NK-92 (cell line): Measurements from ENCODE around the gene PTPRG.

ENCODE experiments used
- DNase-seq: peaks from one replicate; lab custom pipeline; 2025; ENCODE audit not compliant: unreplicated experiment; lab: John Stamatoyannopoulos, UW

Gene PTPRG

DNA sequence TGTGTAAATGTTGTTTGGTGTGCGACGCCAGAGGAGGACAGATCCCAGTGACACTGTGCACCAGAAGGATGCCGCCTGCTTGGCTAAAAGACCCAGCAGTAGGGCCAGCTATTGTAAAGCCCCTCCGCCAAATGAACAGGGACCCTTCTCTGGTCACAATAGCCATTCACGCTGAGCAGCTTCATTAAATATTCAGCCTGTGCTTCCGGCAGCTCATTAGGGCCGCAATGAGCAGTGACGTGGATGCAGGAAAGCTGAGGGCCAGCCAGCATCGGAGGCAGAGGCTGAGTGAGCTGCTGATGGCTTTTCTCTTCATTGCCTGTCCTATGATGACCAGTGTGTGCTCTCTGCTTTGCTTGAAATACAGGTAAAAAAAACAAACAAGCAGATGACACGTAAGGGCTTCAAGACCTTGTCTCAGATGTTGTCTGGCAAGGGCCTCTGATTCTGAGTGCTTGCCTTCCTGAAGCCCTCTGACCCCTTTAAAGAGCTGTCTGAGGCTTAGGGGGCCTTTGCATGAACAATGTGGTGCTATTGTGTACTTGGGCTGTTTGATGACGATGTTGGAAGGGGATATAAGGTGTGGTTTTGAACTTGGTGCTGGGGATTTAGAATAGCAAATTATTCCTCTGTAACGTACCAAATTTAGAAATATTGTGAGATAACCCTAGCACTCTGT is 681.6 kb downstream of the PTPRG start:
- no peak for DNase-seq

DNA sequence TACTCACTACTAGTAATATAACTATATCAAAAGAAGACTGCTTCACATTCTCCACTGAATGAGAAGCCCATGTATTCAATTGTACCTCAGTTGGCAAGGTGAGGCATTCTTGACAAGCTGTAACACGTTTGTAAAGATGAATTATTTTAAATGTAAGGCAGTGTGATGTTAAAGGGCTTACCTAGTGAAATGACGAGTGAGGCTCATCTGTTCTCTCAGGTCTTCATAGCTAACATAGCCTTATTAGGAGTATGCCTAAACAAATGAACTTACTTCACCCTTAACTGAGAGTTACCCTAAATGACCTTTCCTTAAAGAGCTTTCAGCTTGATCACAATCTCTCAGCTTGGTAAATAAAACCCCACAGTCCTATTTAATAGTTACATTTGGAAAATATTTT is 684.7 kb downstream of the PTPRG start:
- no peak for DNase-seq

DNA sequence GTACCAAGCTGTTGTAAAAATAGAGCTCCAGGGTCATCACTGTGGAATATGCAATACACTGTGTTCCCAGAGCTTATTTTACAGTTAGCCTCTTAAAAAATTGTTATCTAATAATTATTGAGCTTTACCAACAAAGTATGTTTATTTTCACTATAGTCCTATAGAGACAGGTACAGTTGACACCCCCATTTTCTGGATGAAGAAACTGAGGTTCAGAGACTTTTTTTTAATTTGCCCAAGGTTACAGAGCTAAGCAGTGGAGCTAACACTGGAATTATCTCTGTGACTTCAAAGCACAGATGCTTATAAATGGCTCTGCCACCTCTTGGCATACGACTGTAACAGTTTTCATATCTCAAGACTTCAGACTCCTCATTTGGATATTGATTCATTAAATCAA is 685.6 kb downstream of the PTPRG start:
- DNase-seq, result no peak

DNA sequence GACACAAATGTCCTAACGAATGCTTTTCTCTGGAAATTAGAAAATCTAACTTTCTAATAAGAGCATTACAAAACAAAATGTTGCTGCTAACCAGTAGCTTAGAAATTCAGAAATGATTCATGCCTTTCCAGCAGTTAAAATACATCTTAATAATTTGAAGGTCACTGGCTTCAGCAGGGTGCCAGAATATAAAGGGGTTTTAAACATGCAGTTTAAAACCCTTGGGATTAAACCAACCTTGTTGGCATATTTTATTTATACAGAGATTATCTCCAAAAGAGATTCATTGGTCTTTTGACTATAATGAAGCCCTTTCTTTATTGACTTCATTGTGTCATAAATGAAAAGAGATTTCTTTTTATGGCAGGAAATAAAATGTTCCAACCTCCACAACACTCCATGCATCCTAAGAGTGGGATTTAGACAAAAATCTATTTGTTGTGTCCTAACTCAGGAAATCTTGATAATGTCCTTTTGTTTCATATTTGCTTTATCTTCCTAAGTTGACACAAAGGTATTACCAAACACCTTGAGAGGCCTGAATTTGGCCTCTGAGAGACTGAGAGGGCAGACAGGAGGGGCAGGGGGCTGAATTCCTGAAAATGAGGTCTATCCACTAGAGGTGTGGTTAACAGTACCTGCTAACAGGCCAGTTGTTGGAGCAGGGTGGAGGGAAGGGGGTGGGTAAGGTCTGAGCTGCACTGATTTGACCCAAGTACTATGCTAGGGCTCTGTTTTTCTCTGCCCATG is 687.5 kb downstream of the PTPRG start:
- DNase-seq, result no peak

DNA sequence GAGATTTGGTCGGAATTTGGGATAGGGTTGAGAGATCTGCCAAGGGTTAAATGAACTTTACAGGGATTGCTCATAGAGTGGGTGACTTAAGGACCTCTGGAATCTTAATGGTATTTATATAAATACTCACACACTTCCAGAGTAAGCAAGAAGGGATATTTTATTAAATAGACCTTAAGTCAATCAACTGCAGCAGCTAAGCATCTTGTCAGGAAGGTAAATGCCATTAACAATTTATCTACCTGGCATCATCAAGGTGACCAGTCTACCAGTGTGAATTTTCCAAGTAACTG is 688.1 kb downstream of the PTPRG start:
- DNase-seq, result no peak

DNA sequence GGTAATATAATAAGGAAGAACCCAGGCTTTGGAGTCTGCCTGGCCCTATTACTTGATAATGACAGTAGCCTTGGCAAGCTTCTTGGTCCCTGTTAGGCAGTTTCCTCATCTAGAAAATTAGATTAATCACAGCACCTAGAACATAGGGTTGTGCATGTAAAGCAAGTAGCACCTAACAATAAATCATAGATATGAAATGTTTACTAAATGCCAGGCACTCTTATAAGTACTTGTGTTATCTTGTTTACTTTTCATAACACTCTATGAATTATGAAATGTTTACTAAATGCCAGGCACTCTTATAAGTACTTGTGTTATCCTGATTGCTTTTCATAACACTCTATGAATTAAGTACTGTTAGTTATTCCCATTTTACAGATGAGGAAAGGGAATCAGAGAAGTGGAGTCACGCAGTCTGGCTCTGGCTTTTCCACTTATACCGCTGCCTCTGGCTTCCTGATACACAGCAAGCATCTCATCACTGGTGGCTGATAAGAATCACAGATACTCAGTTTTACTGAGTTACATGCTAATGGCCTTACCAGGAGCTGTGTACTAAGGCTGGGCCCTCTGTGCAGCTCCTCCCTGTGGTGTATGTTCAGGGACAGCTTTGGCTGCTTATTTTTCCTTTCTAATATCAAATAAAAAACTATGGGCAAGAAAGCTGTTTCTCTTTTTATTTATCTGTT is 688.6 kb downstream of the PTPRG start:
- DNase-seq, result no peak

DNA sequence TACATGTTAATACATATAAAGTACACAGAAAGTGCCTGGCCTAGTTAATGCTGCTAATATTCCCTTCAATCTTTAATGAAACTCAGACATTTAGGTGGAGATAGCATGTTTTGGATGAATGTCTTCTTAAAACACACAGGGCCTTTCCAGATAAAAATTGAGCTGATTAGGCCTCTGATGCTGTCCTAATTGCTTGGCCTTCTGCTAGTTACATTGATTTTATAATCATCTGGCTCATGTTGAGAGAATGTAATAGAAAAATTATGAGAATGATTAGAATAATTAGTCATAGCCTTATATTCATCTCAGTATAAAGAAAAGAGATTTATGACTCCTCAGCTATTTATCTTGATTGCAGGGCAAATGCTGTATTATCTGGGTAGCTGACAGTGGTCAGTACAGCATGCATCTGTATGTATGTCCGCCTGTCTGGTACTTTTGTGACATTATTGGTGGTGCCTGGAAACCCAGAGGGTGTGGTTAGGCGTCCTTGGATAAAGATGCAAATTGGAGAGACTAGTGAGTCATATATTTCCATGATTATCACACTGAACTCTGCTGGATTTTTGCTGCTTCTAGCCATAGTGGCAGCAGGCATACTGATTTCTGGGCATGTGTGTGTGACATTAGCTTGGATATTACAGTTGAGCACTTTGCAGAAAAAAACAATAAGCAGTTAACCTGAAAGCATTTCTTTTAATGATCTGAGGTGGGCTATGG is 691.2 kb downstream of the PTPRG start:
- no peak for DNase-seq

DNA sequence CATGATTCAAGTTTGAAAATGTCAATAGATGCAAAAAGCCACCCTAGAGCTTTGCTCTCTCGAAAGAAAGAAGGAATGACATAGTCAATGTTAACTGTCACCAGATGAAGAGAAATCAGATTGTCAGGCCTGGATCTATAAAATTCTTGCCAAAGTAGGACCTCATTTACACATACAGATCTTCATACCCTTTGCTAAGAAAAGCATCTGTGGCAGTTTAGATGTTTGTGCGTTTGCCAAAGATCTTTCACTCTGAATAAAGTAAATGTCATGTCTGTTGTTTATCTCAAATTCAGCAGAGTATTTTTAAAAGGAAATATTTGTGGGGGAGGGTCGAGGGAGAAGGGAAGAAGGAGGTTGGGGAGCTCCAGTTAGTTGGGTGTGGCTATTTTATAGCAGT is 692.6 kb downstream of the PTPRG start:
- DNase-seq, result no peak

DNA sequence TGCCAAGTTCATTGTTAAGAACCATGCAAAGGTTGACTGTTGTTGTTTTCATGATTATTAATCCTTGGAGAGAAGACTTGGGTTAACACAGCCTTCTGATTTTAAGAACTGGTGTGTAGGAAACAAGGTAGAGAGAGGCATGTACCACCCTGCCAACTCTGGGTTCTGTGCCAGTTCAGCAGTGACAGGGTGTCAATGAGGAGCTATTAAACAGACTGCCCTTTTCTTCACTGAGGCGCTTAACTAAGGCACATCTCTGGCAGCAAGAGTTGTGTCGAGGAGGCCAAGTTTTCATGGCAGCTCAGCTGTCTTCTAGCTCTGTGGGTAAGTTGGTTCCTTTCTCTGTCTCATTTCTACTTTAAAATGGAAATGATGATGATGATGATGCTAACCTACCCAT is 694.4 kb downstream of the PTPRG start:
- no peak for DNase-seq

DNA sequence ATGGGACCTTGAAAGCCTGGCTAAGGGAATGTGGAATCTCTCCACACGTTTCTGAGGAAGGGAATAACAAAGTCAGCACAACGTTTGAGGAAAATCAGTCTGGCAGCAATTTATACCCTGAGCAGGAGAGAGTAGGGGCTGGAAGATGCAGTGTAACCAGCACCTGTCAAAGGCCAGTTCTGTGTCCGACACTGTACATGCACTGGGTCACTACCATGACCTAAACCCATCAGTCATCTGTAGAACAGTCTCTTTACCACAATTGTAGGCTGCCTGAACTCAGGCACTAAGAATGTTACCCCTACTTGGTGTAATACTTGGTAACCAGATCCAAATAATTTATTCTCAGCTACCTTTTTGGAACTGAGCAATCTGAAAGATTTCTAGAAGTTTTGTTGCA is 698.6 kb downstream of the PTPRG start:
- no peak for DNase-seq

DNA sequence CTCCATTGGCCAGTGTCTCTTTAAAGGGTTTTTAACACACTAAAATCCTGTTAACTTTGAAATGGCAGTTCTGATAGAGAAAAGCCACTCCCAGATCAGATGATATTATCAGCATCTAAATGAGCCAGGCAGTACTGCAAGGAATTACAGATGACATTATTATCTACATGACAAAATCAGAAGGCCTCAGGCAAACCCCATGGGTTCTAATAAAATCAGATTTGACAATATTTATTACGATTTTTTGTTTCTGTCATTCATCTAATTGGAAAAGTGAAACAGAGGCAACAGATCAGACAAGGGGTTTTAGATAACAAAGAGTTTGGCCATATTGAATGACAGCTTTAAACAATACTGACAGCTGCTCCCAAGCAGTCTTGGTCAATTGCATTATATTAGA is 699.3 kb downstream of the PTPRG start:
- DNase-seq, result no peak

DNA sequence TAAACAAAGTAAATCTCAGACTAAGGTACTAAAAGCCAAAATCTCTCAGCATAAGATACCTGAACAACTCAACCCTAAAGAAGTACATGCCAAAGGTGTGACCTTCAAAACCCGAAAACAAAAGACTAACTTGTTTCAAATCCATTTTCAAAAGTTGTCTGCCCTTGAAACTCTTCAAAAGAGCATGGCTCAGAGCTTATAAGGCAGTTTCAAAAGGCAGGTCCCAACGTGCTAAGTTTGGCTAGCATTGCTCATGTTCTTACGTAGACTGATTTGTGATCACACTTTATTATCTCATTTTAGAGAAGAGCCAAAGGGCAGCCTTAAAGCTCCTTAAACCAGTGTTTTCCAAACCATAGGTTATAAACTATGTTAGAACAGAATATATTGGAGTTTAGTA is 699.8 kb downstream of the PTPRG start:
- no peak for DNase-seq

DNA sequence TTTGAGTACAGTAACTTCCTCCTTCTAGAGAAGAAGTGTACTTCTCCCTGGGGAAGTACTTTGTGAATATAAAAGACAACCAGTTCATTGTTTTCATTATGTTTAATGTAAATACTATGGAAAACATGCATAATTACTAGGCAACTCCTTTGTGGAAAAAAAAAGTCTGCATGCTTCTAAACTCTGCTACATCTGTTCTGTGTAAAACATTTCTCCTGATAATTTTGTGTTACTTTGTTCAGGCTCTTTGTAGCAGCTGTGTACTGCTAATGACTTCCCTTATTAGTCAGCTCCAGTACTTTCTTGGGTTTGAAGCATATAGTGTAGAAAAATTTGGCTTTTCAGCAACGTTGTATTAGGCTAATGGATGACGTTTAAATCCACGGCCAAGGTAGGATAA is 700.4 kb downstream of the PTPRG start:
- no peak for DNase-seq

DNA sequence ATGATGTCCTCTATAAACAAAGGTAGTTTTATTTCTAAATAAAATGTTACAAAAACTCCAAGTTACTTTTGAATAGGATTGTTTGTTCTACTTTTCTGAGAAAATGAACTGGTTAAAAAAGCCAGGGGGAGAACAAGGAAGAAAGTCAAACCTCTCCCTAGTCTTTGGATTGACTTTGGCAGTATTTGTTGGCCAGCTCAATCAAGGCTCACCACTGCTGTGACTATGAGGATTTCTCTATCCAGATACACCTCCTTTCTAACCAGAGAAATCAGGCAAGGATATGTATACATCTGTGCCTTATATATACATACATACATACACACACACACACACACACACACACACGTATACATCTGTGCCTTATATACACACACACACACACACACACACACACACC is 704.2 kb downstream of the PTPRG start:
- no peak for DNase-seq

DNA sequence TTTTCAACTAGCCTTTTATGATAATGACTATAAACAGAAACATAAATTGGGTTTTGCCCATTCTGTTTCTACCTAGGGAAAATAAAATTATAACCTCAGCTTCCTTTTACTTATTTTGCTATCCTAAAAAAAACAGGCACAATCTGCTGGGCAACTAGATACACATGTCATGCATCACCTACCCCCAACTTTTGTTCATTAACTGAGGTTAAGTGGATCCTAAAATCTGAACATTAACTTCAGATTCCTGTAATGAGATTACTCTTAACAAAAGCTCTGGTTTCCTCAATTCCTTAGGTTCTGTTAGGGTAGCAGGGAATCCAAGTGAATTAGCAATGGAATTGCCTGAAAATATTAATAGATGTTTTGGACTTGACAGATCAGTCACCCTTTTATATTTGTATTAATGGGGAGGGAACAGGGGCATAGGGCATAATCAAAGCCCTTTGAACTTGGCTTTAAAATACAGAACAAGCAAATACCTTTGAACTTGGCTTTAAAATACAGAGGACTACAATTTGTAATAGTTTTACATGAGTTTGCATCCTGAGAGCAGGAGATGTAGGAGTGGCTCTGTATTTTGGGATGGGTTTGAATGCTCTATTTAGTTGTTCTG is 705.4 kb downstream of the PTPRG start:
- DNase-seq, result no peak

DNA sequence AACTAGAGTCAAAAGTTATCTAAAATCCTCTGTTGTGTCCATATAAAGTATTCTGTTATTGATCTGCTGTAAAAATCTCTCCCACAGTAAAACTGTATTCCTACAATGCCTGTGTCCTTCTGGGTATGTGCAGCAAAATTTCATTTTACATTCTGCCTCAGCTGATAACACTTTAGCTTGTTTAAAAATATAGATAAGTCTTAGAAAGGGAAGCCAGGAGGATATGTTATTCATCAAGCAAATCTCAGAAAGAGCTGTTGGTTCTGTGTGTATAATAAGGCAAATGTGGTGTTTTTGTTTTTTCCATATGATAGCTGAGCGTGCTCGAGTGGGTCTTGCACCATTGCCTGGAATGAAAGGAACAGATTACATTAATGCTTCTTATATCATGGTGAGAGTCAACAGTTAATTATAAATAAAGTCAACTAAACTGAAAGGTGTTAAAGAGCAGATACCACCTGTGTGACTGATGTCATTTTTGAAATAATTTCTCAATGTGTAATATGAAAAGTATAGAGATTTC is 715.3 kb downstream of the PTPRG start:
- DNase-seq, result no peak

DNA sequence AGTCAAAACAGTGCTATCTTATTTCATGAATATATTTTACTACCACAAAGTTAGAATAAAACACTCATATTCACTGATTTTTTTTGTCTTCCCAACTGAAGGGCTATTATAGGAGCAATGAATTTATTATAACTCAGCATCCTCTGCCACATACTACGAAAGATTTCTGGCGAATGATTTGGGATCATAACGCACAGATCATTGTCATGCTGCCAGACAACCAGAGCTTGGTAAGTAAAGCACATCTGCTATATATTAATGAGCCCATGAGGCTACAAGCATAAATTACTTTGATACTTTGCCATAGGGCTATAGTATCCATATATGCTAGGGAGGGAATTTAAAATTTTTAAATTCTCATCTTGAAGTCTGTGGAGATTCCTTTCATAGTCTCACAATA is 716.1 kb downstream of the PTPRG start:
- DNase-seq, result no peak

DNA sequence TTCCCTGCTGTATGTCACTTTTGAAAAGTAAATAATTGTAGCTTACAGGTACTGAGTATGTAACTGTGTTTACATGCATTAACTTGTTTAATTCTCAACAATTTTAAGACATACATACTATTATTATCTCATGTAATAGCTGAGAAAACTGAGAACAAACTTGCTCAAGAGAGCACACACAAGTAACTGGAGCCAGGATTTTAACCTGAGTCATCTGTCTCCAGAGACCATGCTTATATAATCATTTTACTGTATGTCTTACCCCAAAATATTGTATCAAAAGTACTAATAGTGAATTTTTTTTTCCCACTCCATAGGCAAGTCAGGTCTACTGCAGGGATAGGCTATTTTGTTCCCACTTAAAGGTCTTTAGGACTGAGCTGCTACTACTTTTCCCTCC is 716.6 kb downstream of the PTPRG start:
- no peak for DNase-seq

DNA sequence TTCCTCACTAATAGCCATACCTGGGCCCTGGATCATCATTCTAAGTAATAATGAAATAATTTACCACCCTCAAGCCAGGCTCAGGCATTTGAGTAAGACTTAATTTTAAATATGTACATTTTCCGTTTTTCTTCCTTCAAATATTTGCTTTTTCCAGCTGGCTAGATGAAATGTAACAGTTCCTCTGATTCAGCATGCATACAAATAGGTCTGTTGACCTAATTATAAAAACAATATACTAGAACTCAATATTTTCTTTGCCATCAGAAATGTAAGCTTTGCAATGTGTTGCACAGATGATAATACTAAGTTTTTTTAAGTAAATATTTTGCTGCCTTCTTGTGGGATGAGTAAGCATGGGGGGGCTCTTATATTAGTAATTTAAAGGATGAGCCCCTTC is 720.4 kb downstream of the PTPRG start:
- no peak for DNase-seq

DNA sequence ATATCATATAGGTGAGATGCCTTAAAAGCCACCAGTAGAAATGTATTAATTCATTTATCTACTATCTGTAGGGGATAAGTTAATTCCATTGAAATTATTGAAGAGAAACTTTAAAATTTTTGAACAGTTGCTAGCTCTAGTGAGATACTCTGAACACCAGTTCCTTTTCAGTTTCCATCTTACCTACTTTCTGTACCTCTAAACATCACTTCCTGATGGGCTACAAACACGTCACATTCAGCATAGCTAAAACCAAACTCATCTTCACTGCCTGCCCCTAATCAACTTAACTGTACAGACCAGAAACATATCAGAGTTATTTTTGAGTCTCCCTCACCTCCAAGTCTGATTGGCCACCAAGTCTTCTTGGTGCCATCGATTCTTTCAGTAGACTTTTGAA is 723.1 kb downstream of the PTPRG start:
- no peak for DNase-seq

DNA sequence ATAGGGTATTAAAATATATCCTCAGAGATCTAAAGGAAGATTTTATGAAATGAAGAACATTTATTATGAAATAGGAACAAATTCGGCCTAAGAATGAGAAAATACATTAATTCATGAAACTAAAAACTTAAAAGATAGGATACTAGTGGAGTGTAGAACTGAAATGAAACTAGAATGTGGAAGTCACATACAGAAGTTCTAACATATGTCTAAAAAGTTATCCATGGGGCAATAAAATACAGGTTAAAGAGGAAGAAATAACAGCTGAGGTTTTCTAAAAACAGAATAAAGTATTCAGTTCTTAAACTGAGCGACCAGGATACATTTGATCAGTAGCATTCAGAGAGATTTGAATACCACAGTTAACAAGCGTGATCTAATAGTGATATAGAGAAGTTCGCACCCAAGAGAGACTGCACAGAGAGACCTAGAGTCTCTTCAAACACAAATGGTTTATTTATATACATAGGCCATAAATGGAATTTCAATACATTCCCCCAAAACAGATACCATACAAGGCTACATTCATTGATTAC is 726.1 kb downstream of the PTPRG start:
- DNase-seq, result no peak
